IMR-90 (cell line): ENCODE results near the gene ZBTB48. TPM values are rescaled to one million over a fixed set of nuclear protein-coding genes. Genes with fewer than 3 reads are reported as not detected.
A peak's percentile ranks its signal among the peaks of the same experiment; 100 is the strongest.

Source experiments
- ATAC-seq: fragments of 200-7000 bp; cut with Tn5 transposase; 2 replicates; pipeline ENCODE4 v1.9.1; 2020; ENCODE audit warnings: low read depth, mild to moderate bottlenecking, moderate library complexity
- BruUV-seq: library from RNA; stranded (reverse); fragments of 400-500 nt; replicated peaks from 2 replicates; lab custom pipeline; 2021; lab: Mats Ljungman, UMichigan
- CTCF ChIA-PET: fragments of 300-600 bp; formaldehyde crosslinking; extraction: SDS; loops from one replicate; lab custom pipeline; 2021; ENCODE audit warnings: antibody characterized with exemption; lab: Yijun Ruan, JAX
- POLR2A ChIA-PET: fragments of 300-600 bp; sonication (Branson Sonifier 250); formaldehyde crosslinking; loops from one replicate; lab custom pipeline; 2022; ENCODE audit warnings: antibody characterized with exemption; ENCODE audit not compliant: unreplicated experiment; lab: Charles Lee
- DNase-seq: peaks from one replicate; pipeline ENCODE4 v3.0.0; 2013
- H2AFZ ChIP-seq: replicated peaks from 2 replicates; pipeline ENCODE3; 2013; ENCODE audit warnings: low read length, mild to moderate bottlenecking; ENCODE audit not compliant: poor library complexity
- H2AK5ac ChIP-seq: 2 replicates; pipeline ENCODE4 v1.6.1; 2013; ENCODE audit warnings: low read depth, low read length, inconsistent platforms
- H2AK9ac ChIP-seq: replicated peaks from 2 replicates; pipeline ENCODE3; 2013; ENCODE audit warnings: mild to moderate bottlenecking, low read depth, low read length, moderate library complexity; ENCODE audit not compliant: poor library complexity
- H2BK120ac ChIP-seq: 2 replicates; pipeline ENCODE4 v1.6.1; 2013; ENCODE audit warnings: low read depth, low read length, inconsistent platforms
- H2BK15ac ChIP-seq: 3 replicates; pipeline ENCODE4 v1.6.1; 2013; ENCODE audit warnings: low read depth, low read length, inconsistent platforms
- H2BK20ac ChIP-seq: 2 replicates; pipeline ENCODE4 v1.6.1; 2013; ENCODE audit warnings: low read depth, mild to moderate bottlenecking, inconsistent platforms, low read length, moderate library complexity
- H2BK5ac ChIP-seq: 2 replicates; pipeline ENCODE4 v1.6.1; 2013; ENCODE audit warnings: mild to moderate bottlenecking, low read depth, low read length, inconsistent platforms; ENCODE audit not compliant: poor library complexity, severe bottlenecking
- H3K14ac ChIP-seq: replicated peaks from 2 replicates; pipeline ENCODE4 v1.6.1; 2013; ENCODE audit warnings: low read depth, low read length, inconsistent platforms
- H3K18ac ChIP-seq: 2 replicates; pipeline ENCODE4 v1.6.1; 2013; ENCODE audit warnings: low read depth, low read length, control low read depth
- H3K23ac ChIP-seq: 2 replicates; pipeline ENCODE4 v1.6.1; 2013; ENCODE audit warnings: low read depth, low read length, inconsistent platforms
- H3K27ac ChIP-seq: 2 replicates; pipeline ENCODE4 v1.5.1; 2013; ENCODE audit warnings: mild to moderate bottlenecking, control low read depth, low read length; ENCODE audit not compliant: insufficient read depth
- H3K27me3 ChIP-seq: 2 replicates; pipeline ENCODE4 v1.6.1; 2013; ENCODE audit warnings: low read length; ENCODE audit not compliant: control insufficient read depth, insufficient read depth
- H3K36me3 ChIP-seq: 2 replicates; pipeline ENCODE4 v1.6.1; 2013; ENCODE audit warnings: low read length, mixed read lengths; ENCODE audit not compliant: control insufficient read depth, insufficient read depth
- H3K4ac ChIP-seq: 2 replicates; pipeline ENCODE4 v1.6.1; 2013; ENCODE audit warnings: low read depth, low read length, inconsistent platforms
- H3K4me1 ChIP-seq: 2 replicates; pipeline ENCODE4 v1.6.1; 2013; ENCODE audit warnings: low read length, mixed read lengths; ENCODE audit not compliant: control insufficient read depth, insufficient read depth
- H3K4me2 ChIP-seq: 2 replicates; pipeline ENCODE4 v1.6.1; 2013; ENCODE audit warnings: low read depth, mild to moderate bottlenecking, control low read depth, low read length, moderate library complexity
- H3K4me3 ChIP-seq: 2 replicates; pipeline ENCODE4 v1.5.1; 2013; ENCODE audit warnings: low read depth, mild to moderate bottlenecking, control low read depth, low read length, moderate library complexity; ENCODE audit not compliant: insufficient read depth
- H3K56ac ChIP-seq: 2 replicates; pipeline ENCODE4 v1.6.1; 2013; ENCODE audit warnings: low read length, inconsistent platforms; ENCODE audit not compliant: insufficient read depth; ENCODE audit errors: extremely low read depth
- H3K79me1 ChIP-seq, 2 experiments: 2 replicates each; pipeline ENCODE4 v1.6.1; 2013; ENCODE audit warnings: low read length in 2 of 2, inconsistent platforms in 1 of 2, low read depth in 1 of 2
- H3K9ac ChIP-seq: 2 replicates; pipeline ENCODE4 v1.6.1; 2013; ENCODE audit warnings: low read depth, low read length, control low read depth
- H3K9me1 ChIP-seq: 2 replicates; pipeline ENCODE4 v1.6.1; 2013; ENCODE audit warnings: low read length, inconsistent platforms; ENCODE audit not compliant: insufficient read depth
- H3K9me3 ChIP-seq: 2 replicates; pipeline ENCODE4 v1.6.1; 2013; ENCODE audit warnings: low read length; ENCODE audit not compliant: control insufficient read depth, insufficient read depth
- H4K20me1 ChIP-seq: 2 replicates; pipeline ENCODE4 v1.6.1; 2013; ENCODE audit warnings: low read length, inconsistent platforms; ENCODE audit not compliant: insufficient read depth
- H4K5ac ChIP-seq: 2 replicates; pipeline ENCODE4 v1.6.1; 2013; ENCODE audit warnings: mild to moderate bottlenecking, low read depth, low read length, control low read depth
- H4K8ac ChIP-seq, 2 experiments: 2 replicates each; pipeline ENCODE4 v1.6.1; 2013; ENCODE audit warnings: low read depth in 2 of 2, low read length in 2 of 2, control low read depth in 1 of 2, inconsistent platforms in 1 of 2
- H4K91ac ChIP-seq: 2 replicates; pipeline ENCODE4 v1.6.1; 2013; ENCODE audit warnings: low read depth, low read length, inconsistent platforms; ENCODE audit not compliant: insufficient read depth
- POLR2A ChIP-seq: IDR thresholded peaks from 2 replicates; pipeline ENCODE4 v1.6.1; 2012; ENCODE audit warnings: mild to moderate bottlenecking, low read depth, low read length
- WGBS, 2 experiments: methylation state at CpG; one replicate each; pipeline versions ENCODE4 v1.1.5 to v1.1.7; 2013; ENCODE audit warnings: missing lambda C conversion rate in 2 of 2; ENCODE audit not compliant: insufficient read length in 1 of 2; ENCODE audit errors: extremely low coverage in 2 of 2; 5-methylcytosine and 5-hydroxymethylcytosine counted together
- dilution Hi-C: fragments of 300-500 bp; cut with HindIII; formaldehyde crosslinking; loops from one replicate; pipeline ENCODE4 v1.14.3; 2018; ENCODE audit warnings: low sequenced_read_pairs; ENCODE audit not compliant: unreplicated experiment
- in situ Hi-C: fragments of 300-500 bp; cut with MboI; formaldehyde crosslinking; loops from 3 replicates; pipeline ENCODE4 v1.14.3; 2019; ENCODE audit warnings: low sequenced_read_pairs, inconsistent platforms, mixed read lengths
- intact Hi-C: fragments of 100-400 bp; cut with micrococcal nuclease; formaldehyde crosslinking; loops from 2 replicates; pipeline ENCODE4 v1.10.0; 2022
- polyA plus RNA-seq, 3 experiments: library from polyadenylated mRNA; depleted of rRNA; stranded (reverse); fragments of >200 nt; gene quantifications; 2 replicates each; pipeline ENCODE4 v1.2.3, GENCODE V29; 2012; ENCODE audit warnings: low replicate concordance in 1 of 3
- total RNA-seq: library from RNA; depleted of rRNA; stranded (reverse); fragments of >200 nt; gene quantifications from 2 replicates; pipeline ENCODE4 v1.2.3, GENCODE V29; 2012
- TF ChIP-seq, protein P1 (sequence below): fragments of 150-350 bp; IDR thresholded peaks from 2 replicates; pipeline ENCODE4 v1.6.1; 2017; ENCODE audit warnings: mild to moderate bottlenecking, antibody characterized with exemption, low read length, low read depth

The ZBTB48 gene
- total and polyA plus RNA-seq, 2 of the 4 experiments (the other 2 are of a cell fraction): 9.3 to 17.5 TPM

GRCh38 chr1:6588893-6589520, 9.2 kb downstream of the ZBTB48 start:
- Histone ChIP-seq H2BK5ac (no peak overlapping the region), H3K14ac (no peak overlapping the region), H3K9ac (no peak overlapping the region), H3K18ac (no peak overlapping the region), H3K36me3 (peaks cover 65% of the 10 kb centered on the region), H4K5ac (no peak overlapping the region), H3K9me3 (no peaks in the 10 kb centered on the region), H3K9me1 (peaks cover 4% of the 10 kb centered on the region; the same call in 1 of the 2 replicates), H2AK9ac (peak overlapping the region; percentile 57), H4K20me1 (peaks cover 63% of the 10 kb centered on the region), H3K4me2 (no peak overlapping the region), H2AFZ (no peak overlapping the region), H4K91ac (no peak overlapping the region), H2BK120ac (no peak overlapping the region), H3K27ac (no peak overlapping the region), H3K27me3 (no peaks in the 10 kb centered on the region), H2AK5ac (no peak overlapping the region), H3K56ac (no peak overlapping the region), H2BK20ac (no peak overlapping the region), H3K4ac (no peak overlapping the region), H3K79me1 (peaks cover 8 to 65% of the 10 kb centered on the region in 2 experiments), H3K4me1 (no peaks in the 10 kb centered on the region), H3K4me3 (no peak overlapping the region), H4K8ac (no peak overlapping the region), H3K23ac (no peak overlapping the region), H2BK15ac (no peak overlapping the region)
- dilution Hi-C loops (no loop called here), intact Hi-C loops (no loop called here), in situ Hi-C loops (no loop called here)
- no peak; the same call in 1 of the 2 replicates for ATAC-seq
- WGBS, 2 experiments: 89% methylated on average over 17 of the region's 24 CpGs; no CpG with 5 or more reads in 1 of the 2 experiments
- no peak for DNase-seq
- POLR2A ChIA-PET: no interaction called here
- CTCF ChIA-PET: interaction anchor here (0.7 to 1.0 kb wide), 2 partner anchors 8 to 34 kb away, joined by 3 to 4 read pairs; partner anchors contain the start of genes NOL9 and TAS1R1
- BruUV-seq: no TSS peak
- 0 out of 2 replicates have a peak, but pooled peaks have one; percentile 29 for TF ChIP-seq POLR2A
- TF ChIP-seq, protein P1, sequence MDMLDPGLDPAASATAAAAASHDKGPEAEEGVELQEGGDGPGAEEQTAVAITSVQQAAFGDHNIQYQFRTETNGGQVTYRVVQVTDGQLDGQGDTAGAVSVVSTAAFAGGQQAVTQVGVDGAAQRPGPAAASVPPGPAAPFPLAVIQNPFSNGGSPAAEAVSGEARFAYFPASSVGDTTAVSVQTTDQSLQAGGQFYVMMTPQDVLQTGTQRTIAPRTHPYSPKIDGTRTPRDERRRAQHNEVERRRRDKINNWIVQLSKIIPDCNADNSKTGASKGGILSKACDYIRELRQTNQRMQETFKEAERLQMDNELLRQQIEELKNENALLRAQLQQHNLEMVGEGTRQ: no peak
